WTC11 (cell line): Measurements from ENCODE around the gene DCAF17.

Experiments used
- AFF4 ChIP-seq: sonication (generic); formaldehyde crosslinking; IDR thresholded peaks from 2 replicates; pipeline ENCODE4 v1.8.1; 2023; ENCODE audit warnings: mild to moderate bottlenecking, missing genetic modification reagents, borderline replicate concordance
- ATF1 ChIP-seq: sonication (generic); formaldehyde crosslinking; IDR thresholded peaks from 2 replicates; pipeline ENCODE4 v1.8.1; 2023; ENCODE audit warnings: mild to moderate bottlenecking, moderate library complexity, missing genetic modification reagents
- CREB1 ChIP-seq: sonication (generic); formaldehyde crosslinking; IDR thresholded peaks from 2 replicates; pipeline ENCODE4 v1.8.0; 2023; ENCODE audit warnings: mild to moderate bottlenecking, missing genetic modification reagents
- CTCF ChIP-seq: fragments of 200-600 bp; IDR thresholded peaks from 2 replicates; pipeline ENCODE4 v1.8.0; 2022; ENCODE audit warnings: antibody characterized with exemption
- E2F1 ChIP-seq: sonication (generic); formaldehyde crosslinking; IDR thresholded peaks from 2 replicates; pipeline ENCODE4 v1.8.0; 2022; ENCODE audit warnings: mild to moderate bottlenecking, missing genetic modification reagents
- HMGXB4 ChIP-seq: sonication (generic); formaldehyde crosslinking; IDR thresholded peaks from 2 replicates; pipeline ENCODE4 v1.8.1; 2023; ENCODE audit warnings: mild to moderate bottlenecking, moderate library complexity, missing genetic modification reagents
- IRF2 ChIP-seq: sonication (generic); formaldehyde crosslinking; IDR thresholded peaks from 2 replicates; pipeline ENCODE4 v1.8.0; 2022; ENCODE audit warnings: low read depth, missing genetic modification reagents, borderline replicate concordance
- OVOL2 ChIP-seq: fragments of 250-450 bp; sonication (Bioruptor Pico); IDR thresholded peaks from 2 replicates; pipeline ENCODE4 v1.9.0; 2021; ENCODE audit warnings: mild to moderate bottlenecking, borderline replicate concordance
- PREB ChIP-seq: sonication (generic); formaldehyde crosslinking; IDR thresholded peaks from 2 replicates; pipeline ENCODE4 v1.8.1; 2022; ENCODE audit warnings: mild to moderate bottlenecking, missing genetic modification reagents, moderate library complexity, borderline replicate concordance
- TEAD4 ChIP-seq: sonication (generic); formaldehyde crosslinking; IDR thresholded peaks from 2 replicates; pipeline ENCODE4 v1.8.0; 2022; ENCODE audit warnings: mild to moderate bottlenecking, missing genetic modification reagents
- USF1 ChIP-seq: sonication (generic); formaldehyde crosslinking; IDR thresholded peaks from 2 replicates; pipeline ENCODE4 v1.8.0; 2022; ENCODE audit warnings: mild to moderate bottlenecking, missing genetic modification reagents
- ZBTB43 ChIP-seq: sonication (generic); formaldehyde crosslinking; IDR thresholded peaks from 2 replicates; pipeline ENCODE4 v1.8.1; 2023; ENCODE audit warnings: mild to moderate bottlenecking, missing genetic modification reagents
- ZNF425 ChIP-seq: fragments of 250-450 bp; sonication (Bioruptor Pico); conservative IDR thresholded peaks from 2 replicates; pipeline ENCODE4 v1.9.0; 2021; ENCODE audit warnings: mild to moderate bottlenecking
- ZNF512 ChIP-seq: sonication (generic); formaldehyde crosslinking; IDR thresholded peaks from 2 replicates; pipeline ENCODE4 v1.8.1; 2022; ENCODE audit warnings: missing genetic modification reagents, borderline replicate concordance

GRCh38 chr2:171411791-171412483, 22.1 kb upstream of the DCAF17 start:
- TF ChIP-seq CTCF: no peak
- no peak for TF ChIP-seq USF1 (CRISPR knock-in tag)
- no peak for TF ChIP-seq HMGXB4
- TF ChIP-seq E2F1 (CRISPR knock-in tag): no peak
- no peak for TF ChIP-seq ZNF425 (CRISPR knock-in tag)
- no peak for TF ChIP-seq PREB (CRISPR knock-in tag)
- no peak for TF ChIP-seq ZBTB43
- no peak for TF ChIP-seq CREB1 (CRISPR knock-in tag)
- TF ChIP-seq ZNF512 (CRISPR knock-in tag): no peak
- no peak for TF ChIP-seq AFF4 (CRISPR knock-in tag)
- TF ChIP-seq TEAD4 (CRISPR knock-in tag): no peak
- no peak for TF ChIP-seq OVOL2 (CRISPR knock-in tag)
- no peak for TF ChIP-seq IRF2 (CRISPR knock-in tag)
- no peak for TF ChIP-seq ATF1
